ENCODE data around the gene ARL4D.

DNA sequence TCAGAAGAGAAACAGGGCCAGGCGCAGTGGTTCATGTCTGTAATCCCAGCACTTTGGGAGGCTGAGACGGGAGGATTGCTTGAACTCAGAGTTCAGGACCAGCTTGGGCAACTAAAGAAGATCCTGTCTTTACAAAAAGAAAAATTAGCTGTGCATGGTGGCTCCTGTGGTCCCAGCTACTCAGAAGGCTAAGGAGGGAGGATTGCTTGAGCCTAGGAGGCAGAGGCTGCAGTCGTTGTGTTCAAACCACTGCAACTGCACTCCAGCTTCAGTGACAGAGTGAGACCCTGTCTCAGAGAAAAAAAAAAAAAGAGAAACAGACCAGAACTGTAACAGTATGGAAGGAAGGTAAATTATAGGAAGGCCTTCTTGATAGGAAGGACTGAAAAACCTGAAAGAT is 10.3 kb downstream of the ARL4D start:
- TF ChIP-seq CTCF (IDR thresholded peaks at IDR 0.05; ENCODE audit: poor library complexity) = no peak
- TF ChIP-seq EZH2phosphoT487 (IDR thresholded peaks at IDR 0.05; ENCODE audit: low read depth, severe bottlenecking, unreplicated experiment) = no peak
